IPS DF 6.9 (cell line): ENCODE results near the gene CFAP141.

Experiments used
- DNase-seq: peaks from one replicate; pipeline ENCODE4 v3.0.0-alpha.2; 2013; ENCODE audit warnings: low read depth, low spot score
- H3K27ac ChIP-seq: one replicate; pipeline ENCODE4 v1.5.1; 2013; ENCODE audit warnings: low read length, control low read depth
- H3K27me3 ChIP-seq: 2 replicates; pipeline ENCODE4 v1.6.1; 2013; ENCODE audit warnings: mild to moderate bottlenecking, low read length; ENCODE audit not compliant: control insufficient read depth, insufficient read depth
- H3K36me3 ChIP-seq: 2 replicates; pipeline ENCODE4 v1.6.1; 2013; ENCODE audit warnings: low read length; ENCODE audit not compliant: control insufficient read depth, insufficient read depth
- H3K4me1 ChIP-seq: 2 replicates; pipeline ENCODE4 v1.6.1; 2013; ENCODE audit warnings: low read length; ENCODE audit not compliant: control insufficient read depth, insufficient read depth
- H3K4me3 ChIP-seq: 2 replicates; pipeline ENCODE4 v1.5.1; 2013; ENCODE audit warnings: mild to moderate bottlenecking, low read length
- H3K9me3 ChIP-seq: 2 replicates; pipeline ENCODE4 v1.6.1; 2013; ENCODE audit warnings: low read length, inconsistent platforms; ENCODE audit not compliant: control insufficient read depth, insufficient read depth
- whole genome bisulfite sequencing: extraction: QIAGEN DNeasy Blood & Tissue Kit; methylation state at CpG from one replicate; pipeline ENCODE4 v1.1.7; 2013; ENCODE audit warnings: mixed read lengths, missing lambda C conversion rate; ENCODE audit not compliant: insufficient read length, insufficient coverage; 5-methylcytosine and 5-hydroxymethylcytosine counted together

Gene CFAP141

DNA sequence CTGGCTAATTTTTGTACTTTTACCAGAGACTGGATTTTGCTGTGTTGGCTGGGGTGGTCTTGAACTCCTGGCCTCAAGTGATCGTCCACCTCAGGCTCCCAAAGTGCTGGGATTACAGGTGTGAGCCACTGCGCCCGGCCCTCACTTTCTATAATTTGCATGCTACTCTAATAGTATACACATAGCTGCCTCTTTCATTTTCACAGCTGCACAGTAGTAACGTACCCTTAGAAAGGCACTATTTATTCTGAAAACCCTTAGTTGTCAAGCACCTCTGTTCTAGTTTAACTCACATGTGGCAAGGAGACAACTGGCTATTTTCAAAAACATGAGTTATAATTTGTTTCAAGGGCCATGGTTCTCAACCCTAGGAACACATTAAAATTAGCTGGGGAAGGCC, 31.5 kb downstream of the CFAP141 start:
- H3K4me3 ChIP-seq: no peak overlapping the region
- peaks cover 33% of the 10 kb centered on the region for H3K36me3 ChIP-seq
- no peak for DNase-seq
- H3K27me3 ChIP-seq: no peaks in the 10 kb centered on the region
- no peaks in the 10 kb centered on the region for H3K9me3 ChIP-seq
- no peaks in the 10 kb centered on the region for H3K4me1 ChIP-seq
- no CpG with 5 or more reads among the region's 4 CpGs for WGBS
- H3K27ac ChIP-seq: no peak overlapping the region

DNA sequence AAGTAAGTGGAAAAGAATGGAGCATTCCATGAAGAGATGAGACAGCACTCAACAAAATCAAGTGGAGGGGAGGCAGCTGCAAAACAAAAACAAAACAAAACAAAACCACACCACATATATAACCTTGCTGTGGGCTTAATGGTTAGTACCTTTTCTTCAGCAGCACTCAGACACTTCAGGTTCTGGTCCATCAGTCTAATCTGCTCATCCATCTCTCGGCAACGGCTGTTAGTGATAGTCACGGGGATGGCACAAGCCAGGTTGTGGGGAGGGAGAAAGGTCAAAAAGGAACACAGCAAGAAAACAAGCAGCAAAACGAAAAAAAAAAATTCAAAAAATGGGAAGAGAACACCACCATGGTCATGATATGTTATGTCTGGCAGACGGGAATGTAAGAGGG, 34.3 kb downstream of the CFAP141 start:
- peaks cover 46% of the 10 kb centered on the region for H3K36me3 ChIP-seq
- WGBS: no CpG with 5 or more reads among the region's 5 CpGs
- no peaks in the 10 kb centered on the region for H3K4me1 ChIP-seq
- no peaks in the 10 kb centered on the region for H3K27me3 ChIP-seq
- H3K9me3 ChIP-seq: no peaks in the 10 kb centered on the region
- H3K4me3 ChIP-seq: no peak overlapping the region
- no peak overlapping the region for H3K27ac ChIP-seq
- DNase-seq: no peak

DNA sequence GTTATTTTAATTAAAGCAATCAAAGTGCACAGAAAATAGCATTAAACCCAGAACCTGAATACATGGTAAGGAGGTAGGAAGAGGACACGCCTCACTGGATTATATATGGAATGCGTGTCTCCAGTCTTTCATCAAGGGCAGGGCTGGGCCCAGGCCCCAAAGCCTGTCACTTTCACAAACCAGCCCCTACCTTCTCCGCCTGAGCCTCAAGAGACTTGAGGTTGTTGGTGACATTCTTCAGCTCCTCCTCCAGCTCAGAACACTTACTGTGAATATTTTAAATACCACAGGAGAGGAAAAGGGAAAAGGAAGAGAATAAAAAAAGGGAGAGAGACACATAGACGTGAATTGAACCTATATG, 34.9 kb downstream of the CFAP141 start:
- Histone ChIP-seq H3K4me1 (no peaks in the 10 kb centered on the region), H3K9me3 (no peaks in the 10 kb centered on the region), H3K27me3 (no peaks in the 10 kb centered on the region), H3K27ac (no peak overlapping the region), H3K4me3 (no peak overlapping the region), H3K36me3 (peaks cover 48% of the 10 kb centered on the region)
- DNase-seq: no peak
- WGBS: no CpG with 5 or more reads among the region's 4 CpGs

DNA sequence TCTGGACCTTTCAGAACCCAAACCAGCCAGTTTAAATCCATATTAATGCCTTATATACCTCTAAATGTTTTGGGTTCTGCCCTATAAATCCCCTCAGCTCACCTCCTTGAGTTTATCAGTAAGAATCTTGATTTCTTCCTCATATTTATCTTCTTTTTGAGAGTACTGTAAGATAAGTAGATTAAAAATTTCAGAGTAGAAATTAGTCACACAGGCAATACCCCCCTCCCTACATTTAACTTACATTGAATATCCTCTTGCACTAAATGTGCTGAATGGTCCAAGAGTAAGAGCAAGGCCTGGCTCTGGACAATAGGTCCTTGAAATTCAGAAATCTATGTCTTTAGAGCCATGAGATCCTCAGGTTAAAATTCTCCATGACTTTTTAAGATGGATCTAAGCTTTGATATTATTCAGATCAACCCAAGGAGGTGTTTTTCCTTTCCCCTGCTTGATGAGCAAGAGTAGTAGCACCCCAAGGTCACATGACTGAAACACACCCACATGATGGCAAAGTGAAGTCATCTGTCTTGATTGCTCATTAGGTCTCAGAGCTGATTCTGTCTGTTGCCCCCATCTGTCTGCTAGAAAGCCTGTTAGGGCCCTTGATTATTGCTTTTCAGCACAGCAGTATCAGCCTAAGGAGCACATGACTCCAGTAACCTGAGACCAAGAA, 35.4 kb downstream of the CFAP141 start:
- H3K27ac ChIP-seq: no peak overlapping the region
- H3K36me3 ChIP-seq: peaks cover 46% of the 10 kb centered on the region
- DNase-seq: no peak
- no peaks in the 10 kb centered on the region for H3K27me3 ChIP-seq
- H3K4me3 ChIP-seq: no peak overlapping the region
- no peaks in the 10 kb centered on the region for H3K9me3 ChIP-seq
- H3K4me1 ChIP-seq: no peaks in the 10 kb centered on the region

DNA sequence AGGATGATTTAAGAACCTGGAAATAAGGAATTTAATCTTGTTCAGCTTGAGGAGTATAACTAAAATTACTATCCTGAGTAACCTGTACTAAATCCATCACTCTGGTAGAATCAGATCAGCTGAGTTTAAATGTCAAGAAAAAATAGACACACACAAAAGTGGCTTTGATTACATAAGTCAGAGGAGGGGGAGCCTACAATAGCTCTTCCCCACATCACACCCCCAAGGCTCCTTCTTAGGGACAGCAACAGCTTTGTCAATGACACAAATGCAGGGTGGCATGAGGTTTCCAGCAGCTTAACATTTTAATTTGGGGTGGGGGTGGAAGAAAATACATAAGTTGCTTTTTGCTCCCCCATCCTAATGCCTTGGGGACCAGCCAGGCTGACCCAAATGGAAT, 38.7 kb downstream of the CFAP141 start:
- H3K4me1 ChIP-seq: no peaks in the 10 kb centered on the region
- no peak overlapping the region for H3K4me3 ChIP-seq
- H3K36me3 ChIP-seq: peaks cover 43% of the 10 kb centered on the region; the same call in 1 of the 2 replicates
- H3K27me3 ChIP-seq: no peaks in the 10 kb centered on the region
- no peak for DNase-seq
- H3K27ac ChIP-seq: no peak overlapping the region
- H3K9me3 ChIP-seq: no peaks in the 10 kb centered on the region

DNA sequence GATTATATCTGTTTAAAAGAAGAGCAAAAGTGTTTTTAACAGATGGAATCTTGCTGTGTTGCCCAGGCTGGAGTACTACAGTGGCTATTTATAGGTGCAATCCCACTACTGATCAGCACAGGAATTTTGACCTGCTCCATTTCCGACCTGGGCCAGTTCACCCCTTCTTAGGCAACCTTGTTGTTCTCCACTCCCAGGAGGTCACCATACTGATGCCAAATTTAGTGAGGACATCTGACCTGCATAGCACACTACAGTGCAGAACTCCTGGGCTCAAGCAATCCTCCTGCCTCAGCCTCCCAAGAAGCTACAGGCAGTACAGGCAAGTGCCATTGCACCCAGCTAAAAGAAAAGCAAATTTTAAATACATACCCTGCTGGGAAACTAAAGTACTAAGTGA, 39.9 kb downstream of the CFAP141 start:
- DNase-seq: no peak
- Histone ChIP-seq H3K27ac (no peak overlapping the region), H3K9me3 (no peaks in the 10 kb centered on the region), H3K4me3 (no peak overlapping the region), H3K36me3 (peaks cover 33% of the 10 kb centered on the region; the same call in 1 of the 2 replicates), H3K4me1 (no peaks in the 10 kb centered on the region), H3K27me3 (no peaks in the 10 kb centered on the region)
- WGBS: no CpG with 5 or more reads among the region's 1 CpG

DNA sequence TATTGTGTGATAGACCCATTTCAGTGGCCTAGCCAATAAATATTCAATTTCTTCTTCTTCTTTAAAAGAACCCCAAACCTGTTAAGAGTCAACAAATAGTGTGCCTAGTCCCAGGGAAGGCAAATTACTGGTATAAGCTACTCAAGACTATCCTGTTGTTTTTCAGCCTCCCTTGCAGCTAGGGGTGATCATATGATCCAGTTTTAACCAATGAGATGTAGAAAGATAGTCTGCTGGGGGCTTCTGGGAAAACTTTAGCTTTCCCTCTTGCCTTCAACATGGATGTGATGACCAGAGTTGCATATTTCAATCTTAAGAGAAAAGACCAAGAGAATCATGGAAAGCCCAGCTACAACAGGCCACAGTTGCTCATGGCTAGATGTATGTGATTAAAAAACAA, 46.6 kb downstream of the CFAP141 start:
- no peak overlapping the region for H3K4me3 ChIP-seq
- no peak overlapping the region for H3K27ac ChIP-seq
- H3K9me3 ChIP-seq: no peaks in the 10 kb centered on the region
- no peaks in the 10 kb centered on the region; the same call in 1 of the 2 replicates for H3K4me1 ChIP-seq
- no peak for DNase-seq
- H3K36me3 ChIP-seq: peaks cover 23% of the 10 kb centered on the region; the same call in 1 of the 2 replicates
- no peaks in the 10 kb centered on the region for H3K27me3 ChIP-seq

DNA sequence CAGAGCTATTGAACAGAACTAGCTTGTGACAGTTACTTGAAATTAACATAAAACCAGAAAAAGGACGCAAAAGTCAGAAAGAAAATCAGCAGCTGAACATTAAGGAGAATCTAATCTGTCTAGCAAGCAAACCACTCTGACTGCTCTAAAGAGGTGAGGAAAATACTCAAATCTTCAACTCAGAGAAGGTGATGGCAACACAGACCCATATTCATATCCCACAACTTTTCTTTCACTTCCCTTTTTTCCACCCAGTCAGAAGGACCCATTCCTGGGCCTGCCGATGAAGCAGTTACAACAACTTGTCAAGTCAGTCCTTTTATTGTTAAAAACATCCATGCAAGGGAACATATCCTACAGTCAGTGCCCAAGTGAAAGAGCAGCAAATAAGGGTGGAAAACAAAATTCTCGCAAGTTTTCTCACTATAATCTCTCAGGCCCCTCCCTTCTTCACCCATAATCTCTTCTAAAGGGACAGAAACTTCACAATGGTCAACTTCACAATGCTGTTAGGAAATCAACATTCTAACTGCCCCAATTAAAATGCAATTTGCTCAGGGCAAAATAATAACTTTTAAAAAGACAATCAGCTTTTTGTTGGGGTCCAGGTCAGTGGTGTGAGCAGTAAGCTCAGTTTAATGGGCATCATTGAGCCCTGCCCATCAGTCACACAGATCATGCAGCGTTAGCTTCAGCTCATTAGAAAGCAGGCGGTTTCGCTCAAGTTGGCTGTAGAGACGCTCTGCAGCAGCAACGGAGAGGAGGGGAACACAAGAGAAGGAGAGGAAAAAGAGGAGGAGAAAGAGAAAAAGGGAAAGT, 47.6 kb downstream of the CFAP141 start:
- H3K27ac ChIP-seq: no peak overlapping the region
- no peak overlapping the region for H3K4me3 ChIP-seq
- no peaks in the 10 kb centered on the region for H3K27me3 ChIP-seq
- H3K4me1 ChIP-seq: no peaks in the 10 kb centered on the region; the same call in 1 of the 2 replicates
- H3K36me3 ChIP-seq: peaks cover 18% of the 10 kb centered on the region; the same call in 1 of the 2 replicates
- no peaks in the 10 kb centered on the region for H3K9me3 ChIP-seq
- WGBS: no CpG with 5 or more reads among the region's 8 CpGs
- no peak for DNase-seq

DNA sequence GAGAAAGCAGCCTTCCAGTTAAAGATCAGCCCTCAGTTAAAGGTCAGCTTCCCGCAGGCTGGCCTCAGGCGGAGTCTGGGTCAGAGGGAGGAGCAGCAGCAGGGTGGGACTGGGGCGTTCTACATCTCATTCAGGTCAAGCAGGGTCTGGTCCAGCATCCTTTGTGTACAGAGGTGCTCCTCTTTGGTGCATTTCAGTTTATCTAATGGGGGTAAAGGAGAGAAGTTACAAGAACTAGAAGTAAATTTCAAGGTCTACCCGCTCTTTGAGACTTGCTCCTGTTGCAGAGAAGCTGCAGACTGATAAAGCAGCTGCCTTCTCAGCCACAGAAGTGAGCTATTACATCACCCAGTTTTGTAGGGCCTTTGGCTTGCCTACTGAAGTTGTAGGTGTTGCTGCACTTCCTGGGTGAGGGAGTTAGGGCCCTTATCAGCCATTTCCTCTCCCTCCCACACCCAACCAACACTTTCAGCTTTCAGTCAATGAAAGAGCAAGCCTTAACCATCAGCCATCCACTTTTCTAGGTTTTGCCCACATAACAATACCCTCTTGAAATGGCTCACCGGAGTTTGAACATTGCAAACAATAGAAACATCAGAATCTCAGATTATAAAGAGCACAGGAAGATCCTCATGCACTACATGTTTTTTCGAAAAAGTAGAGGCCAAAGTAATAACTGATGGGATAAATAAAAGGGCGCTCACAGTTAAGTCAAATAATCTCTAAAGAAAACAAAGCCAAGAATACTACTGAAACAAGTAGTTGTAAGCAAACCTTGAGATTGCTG, 48.4 kb downstream of the CFAP141 start:
- Histone ChIP-seq H3K4me1 (no peaks in the 10 kb centered on the region; the same call in 1 of the 2 replicates), H3K27ac (no peak overlapping the region), H3K9me3 (no peaks in the 10 kb centered on the region), H3K4me3 (no peak overlapping the region), H3K36me3 (peaks cover 18% of the 10 kb centered on the region; the same call in 1 of the 2 replicates), H3K27me3 (no peaks in the 10 kb centered on the region)
- DNase-seq: no peak
- no CpG with 5 or more reads among the region's 7 CpGs for WGBS

DNA sequence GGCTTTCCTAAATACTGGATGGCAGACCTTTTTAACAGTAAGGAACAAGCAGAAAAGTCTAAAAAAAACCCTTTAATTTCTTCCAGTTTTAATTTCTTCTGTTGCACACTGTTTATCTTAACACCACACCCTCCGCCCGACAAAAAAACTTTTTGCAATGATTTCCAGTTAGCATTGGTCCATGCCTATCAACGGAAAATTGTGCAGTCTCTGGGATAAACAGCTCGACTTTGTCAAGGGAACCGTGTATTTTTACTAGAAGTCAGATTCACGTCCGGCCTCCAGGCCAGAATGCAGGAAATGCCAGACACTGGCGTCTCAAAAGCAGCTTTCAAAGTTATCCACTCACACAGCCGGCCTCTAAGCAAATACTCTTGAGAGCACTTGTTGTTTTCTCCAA, 50.9 kb downstream of the CFAP141 start:
- Histone ChIP-seq H3K9me3 (no peaks in the 10 kb centered on the region), H3K4me1 (no peaks in the 10 kb centered on the region; the same call in 1 of the 2 replicates), H3K4me3 (no peak overlapping the region), H3K27me3 (no peaks in the 10 kb centered on the region), H3K27ac (no peak overlapping the region), H3K36me3 (peaks cover 9% of the 10 kb centered on the region; the same call in 1 of the 2 replicates)
- 100% methylated on average over 2 of the region's 9 CpGs for WGBS
- DNase-seq: no peak
